HEK293 (cell line): ENCODE data around the gene TIGD1.
A peak's percentile ranks its signal among the peaks of the same experiment; 100 is the strongest.
"Not testable (repeated sequence)": the region's sequence is repeated elsewhere in the genome, so short reads cannot be mapped to it uniquely, and the experiment has no call there.

Experiments
- CTCF ChIA-PET: fragments of 350-600 bp; formaldehyde crosslinking; extraction: SDS; loops from one replicate; lab custom pipeline; 2021; ENCODE audit warnings: antibody characterized with exemption; lab: Yijun Ruan, JAX
- POLR2A ChIA-PET: fragments of 300-600 bp; formaldehyde crosslinking; extraction: SDS; loops from one replicate; lab custom pipeline; 2020; ENCODE audit warnings: antibody characterized with exemption, inconsistent platforms; lab: Yijun Ruan, JAX
- H3K27ac ChIP-seq: fragments of 200-500 bp; sonication (Bioruptor generic); 2 replicates; pipeline ENCODE4 v1.5.1; 2014; ENCODE audit warnings: low read depth, low read length, control low read depth, inconsistent platforms; ENCODE audit errors: extremely low read depth
- H3K36me3 ChIP-seq, 2 experiments: fragments of 200-500 bp in 1 of 2; sonication (Bioruptor generic) in 1 of 2; 1 replicate in 1 of 2; 2 replicates in 1 of 2; pipeline ENCODE4 v1.5.1; 2014 to 2017; ENCODE audit warnings: inconsistent platforms in 2 of 2, low read length in 2 of 2; ENCODE audit not compliant: control insufficient read depth in 2 of 2, insufficient read depth in 1 of 2
- H3K4me1 ChIP-seq: fragments of 200-500 bp; sonication (Bioruptor generic); 2 replicates; pipeline ENCODE4 v1.5.1; 2014; ENCODE audit warnings: mild to moderate bottlenecking, low read length, inconsistent platforms; ENCODE audit not compliant: control insufficient read depth, insufficient read depth
- H3K4me3 ChIP-seq: 2 replicates; pipeline ENCODE4 v1.5.1; 2011; ENCODE audit warnings: low read depth, mild to moderate bottlenecking, control low read depth, low read length, moderate library complexity
- H3K9me3 ChIP-seq: fragments of 200-500 bp; sonication (Bioruptor generic); 2 replicates; pipeline ENCODE4 v1.5.1; 2014; ENCODE audit warnings: low read depth, low read length, inconsistent platforms; ENCODE audit not compliant: control insufficient read depth, insufficient read depth
- HIC1 ChIP-seq: fragments of 450-650 bp; formaldehyde crosslinking; IDR thresholded peaks from 2 replicates; pipeline ENCODE4 v1.5.1; 2016; ENCODE audit warnings: missing biosample characterization, missing genetic modification characterization
- IKZF3 ChIP-seq: fragments of 450-650 bp; IDR thresholded peaks from 2 replicates; pipeline ENCODE4 v1.5.0; 2018; ENCODE audit warnings: missing biosample characterization, mild to moderate bottlenecking, missing genetic modification characterization, moderate library complexity
- TSHZ1 ChIP-seq: fragments of 450-650 bp; formaldehyde crosslinking; IDR thresholded peaks from 2 replicates; pipeline ENCODE4 v1.5.1; 2016; ENCODE audit warnings: missing biosample characterization, missing genetic modification characterization, borderline replicate concordance
- ZBTB1 ChIP-seq: fragments of 450-650 bp; formaldehyde crosslinking; IDR thresholded peaks from 2 replicates; pipeline ENCODE4 v1.5.1; 2016; ENCODE audit warnings: missing biosample characterization, missing genetic modification characterization
- ZBTB10 ChIP-seq: fragments of 450-650 bp; formaldehyde crosslinking; IDR thresholded peaks from 2 replicates; pipeline ENCODE4 v1.5.1; 2016; ENCODE audit warnings: missing biosample characterization, missing genetic modification characterization
- ZBTB20 ChIP-seq: fragments of 450-650 bp; formaldehyde crosslinking; IDR thresholded peaks from 2 replicates; pipeline ENCODE4 v1.5.1; 2016; ENCODE audit warnings: missing biosample characterization, missing genetic modification characterization
- ZBTB7A ChIP-seq: fragments of 450-650 bp; formaldehyde crosslinking; IDR thresholded peaks from 2 replicates; pipeline ENCODE4 v1.5.1; 2016; ENCODE audit warnings: low read depth, missing biosample characterization, missing genetic modification characterization
- ZIC2 ChIP-seq: fragments of 450-650 bp; formaldehyde crosslinking; IDR thresholded peaks from 2 replicates; pipeline ENCODE4 v1.5.1; 2016; ENCODE audit warnings: missing biosample characterization, missing genetic modification characterization
- ZNF146 ChIP-seq: fragments of 450-650 bp; formaldehyde crosslinking; IDR thresholded peaks from 2 replicates; pipeline ENCODE4 v1.5.1; 2016; ENCODE audit warnings: missing biosample characterization, missing genetic modification characterization
- ZNF174 ChIP-seq: fragments of 450-650 bp; formaldehyde crosslinking; IDR thresholded peaks from 2 replicates; pipeline ENCODE4 v1.5.0; 2017; ENCODE audit warnings: missing biosample characterization, mild to moderate bottlenecking, missing genetic modification characterization
- ZNF324 ChIP-seq: fragments of 450-650 bp; formaldehyde crosslinking; IDR thresholded peaks from 2 replicates; pipeline ENCODE4 v1.5.1; 2016; ENCODE audit warnings: missing biosample characterization, missing genetic modification characterization
- ZNF37A ChIP-seq: fragments of 450-650 bp; IDR thresholded peaks from 2 replicates; pipeline ENCODE4 v1.5.1; 2018; ENCODE audit warnings: missing biosample characterization, missing genetic modification characterization
- ZNF660 ChIP-seq: fragments of 450-650 bp; IDR thresholded peaks from 2 replicates; pipeline ENCODE4 v1.5.1; 2018; ENCODE audit warnings: missing biosample characterization, mild to moderate bottlenecking, missing genetic modification characterization

TIGD1 gene

GRCh38 chr2:232573771-232574435, 23.5 kb upstream of the TIGD1 start:
- Histone ChIP-seq H3K4me1 (0 out of 2 replicates have a peak, but pooled peaks cover 2% of the 10 kb centered on the region), H3K4me3 (no peak overlapping the region), H3K9me3 (no peaks in the 10 kb centered on the region), H3K36me3 (peaks cover 3 to 78% of the 10 kb centered on the region in 2 experiments), H3K27ac (no peak overlapping the region)
- CTCF ChIA-PET, result no interaction called here
- POLR2A ChIA-PET, result no interaction called here
- TF ChIP-seq ZNF37A (tag by site-specific recombination) (no peak), ZNF660 (tag by site-specific recombination) (no peak), ZNF174 (no peak)

GRCh38 chr2:232573042-232573441, 22.7 kb upstream of the TIGD1 start:
- TF ChIP-seq HIC1 (tag by site-specific recombination), result no peak
- no peak for TF ChIP-seq ZBTB10 (tag by site-specific recombination)
- TF ChIP-seq ZNF324 (tag by site-specific recombination), result no peak
- TF ChIP-seq ZBTB20, result no peak
- TF ChIP-seq ZBTB1 (tag by site-specific recombination), result no peak
- TF ChIP-seq IKZF3 (tag by site-specific recombination), result no peak
- no peak for TF ChIP-seq TSHZ1 (tag by site-specific recombination)
- TF ChIP-seq ZNF146 (tag by site-specific recombination), result no peak
- H3K4me3 ChIP-seq, result no peak overlapping the region
- H3K36me3 ChIP-seq, result peaks cover 9 to 83% of the 10 kb centered on the region in 2 experiments
- H3K9me3 ChIP-seq, result no peaks in the 10 kb centered on the region
- H3K27ac ChIP-seq, result no peak overlapping the region
- H3K4me1 ChIP-seq, result 0 out of 2 replicates have a peak, but pooled peaks cover 2% of the 10 kb centered on the region
- POLR2A ChIA-PET, result no interaction called here
- CTCF ChIA-PET, result no interaction called here

- CTCF ChIA-PET, result no interaction called here
- Histone ChIP-seq H3K27ac (no peak overlapping the region), H3K36me3 (peaks cover 9 to 91% of the 10 kb centered on the region in 2 experiments), H3K4me3 (no peak overlapping the region), H3K9me3 (no peaks in the 10 kb centered on the region), H3K4me1 (0 out of 2 replicates have a peak, but pooled peaks cover 2% of the 10 kb centered on the region)
- TF ChIP-seq ZBTB7A (tag by site-specific recombination) (no peak), ZIC2 (tag by site-specific recombination) (peak; percentile 75)
- POLR2A ChIA-PET, result no interaction called here
These were observed 20.7 kb upstream of the TIGD1 start for GRCh38 chr2:232571026-232571474.

GRCh38 chr2:232570481-232570880, 20.1 kb upstream of the TIGD1 start:
- H3K36me3 ChIP-seq, result peaks cover 13 to 96% of the 10 kb centered on the region in 2 experiments
- H3K9me3 ChIP-seq, H3K4me1 ChIP-seq, H3K27ac ChIP-seq, POLR2A ChIA-PET, H3K4me3 ChIP-seq, CTCF ChIA-PET: not testable (repeated sequence)
